Duodenal mucosa (tissue), 2 donors: ENCODE data around the gene SEMA7A.
"Not testable (repeated sequence)": the region's sequence is repeated elsewhere in the genome, so short reads cannot be mapped to it uniquely, and the experiment has no call there.

Experiments
- H3K27ac ChIP-seq: one replicate; pipeline ENCODE4 v1.7.0; 2013; ENCODE audit warnings: low read depth, low read length
- H3K27me3 ChIP-seq, 2 donors: one replicate each; pipeline ENCODE4 v1.7.0; 2013; ENCODE audit warnings: low read length in 2 of 2, control low read depth in 1 of 2; ENCODE audit not compliant: insufficient read depth in 2 of 2, control insufficient read depth in 1 of 2
- H3K36me3 ChIP-seq, 2 donors: one replicate each; pipeline ENCODE4 v1.7.0; 2013; ENCODE audit warnings: low read length in 2 of 2, control low read depth in 1 of 2; ENCODE audit not compliant: insufficient read depth in 2 of 2, control insufficient read depth in 1 of 2
- H3K4me1 ChIP-seq, 2 donors: one replicate each; pipeline ENCODE4 v1.7.0; 2013; ENCODE audit warnings: low read length in 2 of 2, control low read depth in 1 of 2; ENCODE audit not compliant: insufficient read depth in 2 of 2, control insufficient read depth in 1 of 2
- H3K4me3 ChIP-seq, 2 donors: one replicate each; pipeline ENCODE4 v1.7.0; 2013; ENCODE audit warnings: low read length in 2 of 2, low read depth in 1 of 2
- H3K9ac ChIP-seq, 2 donors: one replicate each; pipeline ENCODE4 v1.7.0; 2013; ENCODE audit warnings: low read length in 2 of 2, low read depth in 1 of 2
- H3K9me3 ChIP-seq, 2 donors: one replicate each; pipeline ENCODE4 v1.7.0; 2013; ENCODE audit warnings: low read length in 2 of 2, control low read depth in 1 of 2; ENCODE audit not compliant: control insufficient read depth in 1 of 2

Gene SEMA7A

DNA sequence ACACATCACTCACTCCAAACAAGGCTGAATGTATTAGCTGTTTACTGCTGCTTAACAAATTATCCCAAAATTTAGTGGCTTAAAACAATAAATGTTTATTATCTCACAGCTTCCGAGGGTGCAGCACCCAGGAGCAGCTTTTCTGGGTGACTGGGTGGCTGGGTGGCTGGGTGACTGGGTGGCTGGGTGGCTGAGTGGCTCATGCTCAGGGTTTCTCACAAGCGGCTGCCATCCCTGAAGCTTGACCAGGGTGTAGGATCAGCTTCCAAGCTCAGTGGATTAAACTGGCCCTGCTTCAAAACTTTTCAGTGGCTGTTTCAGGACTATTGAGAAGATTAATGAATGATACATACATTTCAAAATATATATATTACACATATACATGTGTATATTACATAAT is 64.0 kb downstream of the SEMA7A start:
- H3K4me1 ChIP-seq, result peaks cover 5 to 16% of the 10 kb centered on the region in 2 donors
- H3K27ac ChIP-seq, result no peak overlapping the region
- no peaks in the 10 kb centered on the region for H3K36me3 ChIP-seq
- H3K9me3 ChIP-seq, result no peaks in the 10 kb centered on the region
- no peak overlapping the region for H3K9ac ChIP-seq
- no peak overlapping the region for H3K4me3 ChIP-seq
- peaks cover 11 to 32% of the 10 kb centered on the region in 2 donors for H3K27me3 ChIP-seq

DNA sequence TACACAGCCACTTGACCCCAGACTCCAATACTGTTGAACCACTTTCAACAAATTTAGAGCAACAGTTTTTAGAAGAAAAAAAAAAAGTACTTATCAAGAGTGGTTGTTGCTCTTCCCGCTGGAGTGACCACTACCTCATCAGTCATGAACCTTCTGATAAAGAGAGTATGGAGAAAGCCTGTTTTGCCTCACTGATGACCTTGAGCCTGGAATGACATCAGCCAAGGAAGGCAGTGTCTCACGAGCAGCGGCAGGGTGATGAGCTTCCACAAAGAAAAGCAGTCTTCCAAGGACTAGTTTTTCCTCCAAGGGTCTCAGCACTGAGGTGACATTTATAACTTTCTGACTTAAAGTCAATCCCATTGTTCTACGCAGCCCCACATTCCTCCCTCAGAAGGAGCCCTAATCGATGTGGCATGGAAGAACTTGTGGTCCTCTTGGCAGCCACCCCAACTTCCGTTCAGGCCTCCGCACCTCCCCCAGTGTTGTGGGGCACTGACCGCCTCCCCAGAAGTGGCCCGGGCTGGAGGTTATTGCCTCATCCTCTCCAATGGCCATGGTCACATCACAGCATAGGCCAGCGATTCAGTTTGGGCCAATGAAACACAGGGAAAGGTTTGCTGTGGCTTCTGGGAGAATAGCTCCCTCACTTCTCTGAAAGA is 64.5 kb downstream of the SEMA7A start:
- no peak overlapping the region for H3K9ac ChIP-seq
- no peak overlapping the region for H3K27ac ChIP-seq
- peaks cover 11 to 32% of the 10 kb centered on the region in 2 donors for H3K27me3 ChIP-seq

GRCh38 chr15:74368121-74368520 is 65.6 kb downstream of the SEMA7A start:
- no peak overlapping the region for H3K27ac ChIP-seq
- H3K27me3 ChIP-seq, result peaks cover 11 to 32% of the 10 kb centered on the region in 2 donors
- peaks cover 0 to under 1% of the 10 kb centered on the region in 2 donors for H3K4me1 ChIP-seq
- H3K9me3 ChIP-seq, result no peaks in the 10 kb centered on the region
- H3K9ac ChIP-seq, result no peak overlapping the region
- no peak overlapping the region for H3K4me3 ChIP-seq
- H3K36me3 ChIP-seq, result no peaks in the 10 kb centered on the region

More for the DNA sequence above, 64.5 kb downstream of the SEMA7A start:
- H3K4me1 ChIP-seq, result peaks cover 0 to 11% of the 10 kb centered on the region in 2 donors
- no peaks in the 10 kb centered on the region for H3K9me3 ChIP-seq
- H3K4me3 ChIP-seq, result no peak overlapping the region
- no peaks in the 10 kb centered on the region for H3K36me3 ChIP-seq

DNA sequence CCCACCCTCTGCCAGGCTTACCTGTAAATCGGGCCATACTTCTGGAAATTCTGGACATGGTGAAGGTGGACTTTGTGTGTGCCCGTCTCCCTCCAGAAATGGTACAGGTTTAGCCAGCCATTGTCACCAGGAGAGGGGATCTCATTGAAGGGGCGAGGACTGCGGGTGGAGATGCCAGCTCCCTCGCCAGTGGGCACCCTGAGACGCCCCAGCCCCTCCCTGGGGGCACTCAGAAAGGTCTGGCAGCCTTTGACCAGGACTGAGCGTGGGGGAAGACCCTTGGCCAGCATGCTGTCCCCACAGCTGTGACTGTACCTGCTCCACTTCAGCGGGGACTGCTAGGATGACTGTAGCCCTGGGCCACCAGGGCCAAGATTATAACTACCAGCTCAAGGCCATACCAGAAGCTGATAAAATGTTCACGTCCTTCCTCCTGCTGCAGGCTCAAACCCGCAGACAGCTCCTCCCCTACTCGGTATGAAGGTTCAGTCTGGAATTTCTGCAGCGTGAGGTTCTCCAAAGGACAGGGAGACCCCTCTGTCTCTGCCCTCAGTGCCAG is 66.4 kb downstream of the SEMA7A start, which contains the start of gene CYP11A1:
Gene CYP11A1, minus strand, starts transcription at position 351 of the 559 bp plus-strand sequence. Its CDS starts 61 bp downstream, at position 290.
- no peak within 1 kb of the TSS for H3K9ac ChIP-seq
- H3K27ac ChIP-seq, result no peak within 1 kb of the TSS
- no peaks in the 10 kb centered on the region for H3K9me3 ChIP-seq
- no peaks in the 10 kb centered on the region for H3K4me1 ChIP-seq
- H3K27me3 ChIP-seq, result peaks cover 11 to 32% of the 10 kb centered on the region in 2 donors
- H3K4me3 ChIP-seq, result no peak within 1 kb of the TSS
- H3K36me3 ChIP-seq, result no peaks in the 10 kb centered on the region

DNA sequence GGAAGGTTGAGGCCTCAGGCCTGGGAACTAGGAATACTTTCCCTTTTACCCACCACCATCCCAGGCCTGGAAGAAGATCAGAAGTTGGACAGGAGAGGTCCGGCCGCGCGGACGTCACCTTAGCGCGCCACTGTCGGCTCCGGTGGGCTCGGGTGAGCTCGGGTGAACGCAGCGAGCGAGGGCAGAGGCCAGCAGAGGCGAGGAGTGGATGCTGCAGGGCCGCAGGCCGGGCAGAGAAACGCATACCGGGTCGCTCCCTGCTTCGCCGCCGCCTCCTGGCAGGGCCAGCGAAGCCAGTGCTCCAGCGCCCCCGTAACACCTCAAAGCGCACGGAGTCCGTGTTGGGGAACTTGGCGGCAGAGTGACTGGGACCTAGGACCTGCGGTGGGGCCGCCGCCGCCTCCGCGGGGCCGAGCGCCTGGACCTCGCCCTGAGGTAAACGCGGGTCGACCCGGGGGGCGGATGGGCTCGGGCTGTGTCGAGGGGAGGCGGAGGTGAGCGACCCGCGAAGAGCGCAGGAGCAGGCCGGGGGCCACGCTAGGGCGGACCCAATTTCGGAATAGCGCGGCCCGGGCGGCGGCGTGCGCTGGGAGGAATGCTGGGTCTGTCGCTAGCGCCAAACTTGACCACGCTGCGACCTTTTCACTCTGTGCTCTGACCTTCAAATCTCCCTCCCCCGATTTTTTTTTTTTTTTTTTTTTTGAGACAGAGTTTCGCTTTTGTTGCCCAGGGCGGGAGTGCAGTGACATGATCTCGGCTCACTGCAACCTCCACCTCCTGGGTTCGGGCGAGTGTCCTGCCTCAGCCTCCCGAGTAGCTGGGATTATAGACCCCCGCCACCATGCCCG is 67.9 kb downstream of the SEMA7A start:
- peaks cover 11 to 32% of the 10 kb centered on the region in 2 donors for H3K27me3 ChIP-seq
- no peak overlapping the region for H3K9ac ChIP-seq
- H3K4me3 ChIP-seq, result peak overlapping the region; percentile 50 to 68
- H3K36me3 ChIP-seq, result no peaks in the 10 kb centered on the region
- H3K4me1 ChIP-seq, result no peaks in the 10 kb centered on the region
- H3K9me3 ChIP-seq, result no peaks in the 10 kb centered on the region
- H3K27ac ChIP-seq, result no peak overlapping the region

- Histone ChIP-seq H3K9me3 (no peaks in the 10 kb centered on the region), H3K27me3 (peaks cover 11 to 32% of the 10 kb centered on the region in 2 donors), H3K9ac (no peak overlapping the region)
Observed at GRCh38 chr15:74364936-74365597, 68.7 kb downstream of the SEMA7A start.

GRCh38 chr15:74362482-74362881 is 71.3 kb downstream of the SEMA7A start:
- no peak overlapping the region for H3K9ac ChIP-seq
- peaks cover 8 to 18% of the 10 kb centered on the region in 2 donors for H3K27me3 ChIP-seq
- no peaks in the 10 kb centered on the region for H3K36me3 ChIP-seq
- no peak overlapping the region for H3K4me3 ChIP-seq
- no peaks in the 10 kb centered on the region for H3K9me3 ChIP-seq
- H3K27ac ChIP-seq, result no peak overlapping the region
- no peaks in the 10 kb centered on the region for H3K4me1 ChIP-seq

More at GRCh38 chr15:74364936-74365597, 68.7 kb downstream of the SEMA7A start:
- no peak overlapping the region for H3K27ac ChIP-seq
- no peaks in the 10 kb centered on the region for H3K36me3 ChIP-seq
- H3K4me3 ChIP-seq, result peak overlapping the region; percentile 50 to 68
- no peaks in the 10 kb centered on the region for H3K4me1 ChIP-seq

- H3K36me3 ChIP-seq, H3K4me1 ChIP-seq, H3K27ac ChIP-seq, H3K9ac ChIP-seq, H3K9me3 ChIP-seq, H3K4me3 ChIP-seq, H3K27me3 ChIP-seq: not testable (repeated sequence)
Observed at GRCh38 chr15:74360855-74361254, 72.9 kb downstream of the SEMA7A start.

DNA sequence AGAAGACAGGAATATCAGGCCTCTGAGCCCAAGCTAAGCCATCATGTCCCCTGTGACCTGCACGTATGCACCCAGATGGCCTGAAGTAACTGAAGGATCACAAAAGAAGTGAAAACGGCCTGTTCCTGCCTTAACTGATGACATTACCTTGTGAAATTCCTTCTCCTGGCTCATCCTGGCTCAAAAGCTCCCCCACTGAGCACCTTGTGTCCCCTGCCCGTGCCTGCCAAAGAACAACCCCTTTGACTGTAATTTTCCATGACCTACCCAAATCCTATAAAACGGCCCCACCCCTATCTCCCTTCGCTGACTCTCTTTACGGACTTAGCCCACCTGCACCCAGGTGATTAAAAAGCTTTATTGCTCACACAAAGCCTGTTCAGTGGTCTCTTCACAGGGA is 74.4 kb downstream of the SEMA7A start:
- not testable (repeated sequence) for H3K9me3 ChIP-seq, H3K4me3 ChIP-seq, H3K27ac ChIP-seq, H3K36me3 ChIP-seq, H3K4me1 ChIP-seq, H3K9ac ChIP-seq, H3K27me3 ChIP-seq
